ENCODE results near the gene GDF10.

DNA sequence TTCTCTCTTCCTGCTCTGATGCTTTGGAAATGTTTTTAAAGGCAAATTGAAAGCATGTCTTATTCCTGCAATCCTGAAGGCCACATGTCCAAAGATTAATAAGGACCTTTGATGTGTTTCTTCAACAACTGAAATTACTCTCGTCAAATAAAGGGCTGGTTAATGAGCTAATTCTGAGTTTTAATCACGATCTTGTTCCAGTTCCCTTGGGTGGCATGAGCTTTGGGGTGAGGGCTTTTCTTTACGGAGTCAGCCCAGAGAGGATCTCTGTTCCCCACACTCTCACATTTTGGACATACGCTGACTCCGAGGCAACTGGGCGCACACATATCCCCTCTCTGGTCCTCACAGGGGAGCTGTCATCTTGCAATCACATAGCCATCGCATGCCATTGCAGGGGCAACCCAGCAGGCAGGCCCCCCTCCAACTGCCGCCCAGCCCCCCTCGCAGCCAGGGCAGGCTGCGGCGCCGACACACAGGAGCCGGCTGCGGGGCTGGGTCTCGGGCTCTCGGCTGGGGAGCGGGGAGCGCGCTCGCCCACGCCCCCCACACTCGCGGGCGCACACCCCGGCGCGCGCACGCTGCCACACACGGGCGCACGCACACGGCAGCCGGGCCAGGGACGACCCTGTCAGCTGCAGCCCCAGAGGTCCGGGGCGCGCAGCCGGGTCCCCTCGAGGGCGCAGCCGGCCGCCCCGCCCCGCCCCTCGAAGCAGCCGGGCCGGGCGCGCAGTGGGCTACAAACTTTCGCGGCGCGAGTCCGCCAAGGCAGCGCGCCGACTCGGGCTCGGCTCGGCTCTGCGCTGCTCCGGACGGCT is at the start of gene GDF10:
- TF ChIP-seq, protein P1, sequence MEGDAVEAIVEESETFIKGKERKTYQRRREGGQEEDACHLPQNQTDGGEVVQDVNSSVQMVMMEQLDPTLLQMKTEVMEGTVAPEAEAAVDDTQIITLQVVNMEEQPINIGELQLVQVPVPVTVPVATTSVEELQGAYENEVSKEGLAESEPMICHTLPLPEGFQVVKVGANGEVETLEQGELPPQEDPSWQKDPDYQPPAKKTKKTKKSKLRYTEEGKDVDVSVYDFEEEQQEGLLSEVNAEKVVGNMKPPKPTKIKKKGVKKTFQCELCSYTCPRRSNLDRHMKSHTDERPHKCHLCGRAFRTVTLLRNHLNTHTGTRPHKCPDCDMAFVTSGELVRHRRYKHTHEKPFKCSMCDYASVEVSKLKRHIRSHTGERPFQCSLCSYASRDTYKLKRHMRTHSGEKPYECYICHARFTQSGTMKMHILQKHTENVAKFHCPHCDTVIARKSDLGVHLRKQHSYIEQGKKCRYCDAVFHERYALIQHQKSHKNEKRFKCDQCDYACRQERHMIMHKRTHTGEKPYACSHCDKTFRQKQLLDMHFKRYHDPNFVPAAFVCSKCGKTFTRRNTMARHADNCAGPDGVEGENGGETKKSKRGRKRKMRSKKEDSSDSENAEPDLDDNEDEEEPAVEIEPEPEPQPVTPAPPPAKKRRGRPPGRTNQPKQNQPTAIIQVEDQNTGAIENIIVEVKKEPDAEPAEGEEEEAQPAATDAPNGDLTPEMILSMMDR (IDR thresholded peaks at IDR 0.05; ENCODE audit: extremely low read depth in 1 of 2, insufficient read depth in 1 of 2, low read depth in 1 of 2, low read length in 2 of 2): no peak
- TF ChIP-seq GATA2 (IDR thresholded peaks at IDR 0.05; ENCODE audit: insufficient read depth, insufficient read length, low read depth, low read length): no peak
